C1 segment of cervical spinal cord (tissue), 14 donors: ENCODE results near the gene COL2A1.

Experiments
- DNase-seq, 14 donors: peaks; one replicate each; lab custom pipeline; 2025; lab: John Stamatoyannopoulos, UW

Gene COL2A1

DNA sequence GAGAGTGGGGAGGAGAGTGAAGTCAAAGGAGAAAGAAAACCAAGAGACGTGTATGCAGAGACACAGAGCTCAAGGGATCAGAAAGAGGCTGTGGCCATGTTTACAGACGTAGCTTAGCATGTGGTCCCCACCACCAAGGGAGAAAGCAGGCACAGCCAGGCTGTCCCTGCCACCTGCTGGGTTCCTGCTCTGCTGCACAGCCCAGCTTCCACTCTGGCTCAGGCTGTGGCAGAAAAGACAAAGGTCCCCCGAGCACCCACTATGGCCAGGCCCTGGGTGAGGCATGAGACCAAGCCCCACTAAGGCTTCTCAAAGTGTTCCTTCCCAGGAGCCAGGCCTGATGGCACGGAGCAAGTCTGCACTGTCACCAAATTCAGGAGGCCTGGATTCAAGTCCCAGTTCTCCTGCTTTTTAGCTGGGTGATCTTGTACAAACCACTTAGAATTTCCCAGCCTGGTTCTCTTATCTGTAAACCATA, 25.9 kb upstream of the COL2A1 start:
- DNase-seq = no peak

DNA sequence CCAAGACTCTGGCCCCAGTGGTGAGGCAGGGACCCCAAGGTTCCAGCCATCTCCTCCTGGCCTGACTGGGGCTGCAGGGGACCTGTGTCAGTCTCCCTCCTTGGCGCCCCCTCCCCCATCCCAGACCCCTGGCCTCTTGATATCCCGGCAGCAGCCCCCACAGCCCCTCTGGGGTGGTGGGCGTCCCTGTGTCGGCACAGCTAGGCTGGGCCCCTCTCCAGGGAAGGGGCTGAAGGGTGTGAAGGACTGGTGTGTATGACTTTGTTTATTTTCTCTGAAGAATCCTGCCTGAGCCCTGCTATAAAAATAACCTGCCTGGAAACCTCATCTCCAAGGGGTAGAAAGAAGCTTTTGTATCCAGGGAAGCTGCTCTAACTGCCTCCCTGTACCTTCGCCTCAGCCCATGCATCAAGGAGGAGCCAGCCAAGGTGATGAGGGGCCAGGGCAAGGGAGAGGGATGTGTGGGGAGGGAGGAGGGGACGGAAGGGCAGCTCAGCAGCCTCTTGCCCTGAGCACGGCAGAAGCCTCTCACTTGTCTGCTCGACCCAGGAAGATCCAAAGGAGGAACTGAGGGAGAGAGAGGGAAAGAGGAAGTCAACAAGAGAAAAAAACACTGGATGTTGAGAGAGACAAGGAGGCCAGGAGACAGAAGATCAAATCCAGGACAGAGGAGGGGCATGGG, 25.4 kb upstream of the COL2A1 start:
- DNase-seq = no peak

DNA sequence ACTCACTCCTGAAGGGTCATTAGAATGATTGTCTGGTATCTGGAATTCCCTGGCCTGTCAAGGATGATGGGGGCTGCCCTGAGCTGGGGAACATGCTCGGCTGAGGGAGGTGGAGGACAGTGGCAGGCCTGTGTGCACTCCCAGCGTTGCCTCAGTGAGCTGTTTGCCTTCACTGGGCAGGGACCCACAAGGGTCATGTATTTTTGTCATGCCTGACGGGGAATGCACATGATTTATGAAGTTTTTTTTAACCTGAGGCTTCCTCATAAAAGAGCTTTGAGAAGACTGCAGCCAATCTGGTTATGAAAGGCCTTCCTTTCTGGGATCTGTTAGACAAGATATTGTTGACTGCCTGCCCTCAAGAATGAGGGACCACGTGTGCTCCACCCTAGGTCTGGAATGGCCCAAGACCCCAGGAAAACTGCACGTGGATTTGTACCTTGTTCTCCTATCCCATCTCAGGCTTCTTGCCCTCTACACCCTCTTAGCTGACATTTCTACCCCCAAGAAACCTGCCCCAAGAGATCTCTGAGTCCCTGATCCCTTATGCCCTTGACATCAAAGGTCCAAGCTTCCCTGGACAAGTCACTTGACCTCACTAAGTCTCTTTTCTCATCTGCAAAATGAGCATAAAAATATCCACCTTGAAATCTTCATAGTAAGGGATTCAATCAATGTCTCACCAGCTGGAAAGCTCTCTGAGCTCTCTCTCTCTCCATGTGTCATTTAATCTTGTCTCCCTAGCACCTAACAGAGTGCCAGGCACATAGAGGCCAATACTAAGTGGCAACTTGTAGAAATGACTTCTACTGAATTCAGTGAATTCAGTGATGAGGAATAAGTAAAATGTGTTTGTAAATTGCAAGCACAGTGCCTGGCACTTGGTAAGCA, 24.5 kb upstream of the COL2A1 start:
- no peak for DNase-seq

DNA sequence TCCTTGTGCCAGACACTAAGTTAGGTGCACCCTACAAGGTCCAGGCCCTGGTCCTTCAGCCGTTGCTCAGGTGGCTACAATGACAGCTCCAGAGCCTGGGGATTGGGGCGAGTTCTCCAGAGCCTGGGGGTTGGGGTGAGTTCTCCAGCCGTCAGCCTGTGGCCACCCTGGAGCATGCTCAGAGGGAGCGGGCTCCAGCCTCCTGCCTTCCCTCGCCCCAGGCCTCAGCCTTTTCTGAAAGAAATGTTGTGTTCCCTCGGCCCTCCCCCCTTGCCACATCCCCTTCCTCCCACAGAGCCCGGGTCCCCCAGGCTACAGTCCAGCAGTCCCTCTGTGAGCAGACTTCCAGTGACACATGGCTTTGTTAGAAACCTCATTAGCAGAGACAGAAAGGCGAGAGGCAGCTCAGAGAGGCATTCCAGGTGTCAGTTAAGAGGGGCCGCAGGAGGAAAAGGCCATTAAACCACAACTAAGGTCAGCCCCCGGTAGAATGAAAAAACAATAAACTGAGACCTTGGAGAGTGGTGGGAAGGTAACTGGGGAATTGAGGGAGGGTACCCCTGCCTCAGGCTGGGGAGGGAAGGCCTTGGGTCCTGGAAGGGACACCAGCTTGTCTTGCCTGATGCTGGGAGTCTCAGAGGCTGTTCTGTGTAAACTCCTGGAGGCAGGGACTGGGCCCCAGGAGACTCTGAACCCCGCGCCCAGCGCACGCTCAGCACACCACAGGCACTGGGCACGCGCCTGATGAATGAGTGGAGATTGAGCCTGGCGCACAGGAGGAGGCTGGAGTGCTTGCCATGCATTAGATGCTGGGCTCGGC, 23.1 kb upstream of the COL2A1 start:
- no peak for DNase-seq

DNA sequence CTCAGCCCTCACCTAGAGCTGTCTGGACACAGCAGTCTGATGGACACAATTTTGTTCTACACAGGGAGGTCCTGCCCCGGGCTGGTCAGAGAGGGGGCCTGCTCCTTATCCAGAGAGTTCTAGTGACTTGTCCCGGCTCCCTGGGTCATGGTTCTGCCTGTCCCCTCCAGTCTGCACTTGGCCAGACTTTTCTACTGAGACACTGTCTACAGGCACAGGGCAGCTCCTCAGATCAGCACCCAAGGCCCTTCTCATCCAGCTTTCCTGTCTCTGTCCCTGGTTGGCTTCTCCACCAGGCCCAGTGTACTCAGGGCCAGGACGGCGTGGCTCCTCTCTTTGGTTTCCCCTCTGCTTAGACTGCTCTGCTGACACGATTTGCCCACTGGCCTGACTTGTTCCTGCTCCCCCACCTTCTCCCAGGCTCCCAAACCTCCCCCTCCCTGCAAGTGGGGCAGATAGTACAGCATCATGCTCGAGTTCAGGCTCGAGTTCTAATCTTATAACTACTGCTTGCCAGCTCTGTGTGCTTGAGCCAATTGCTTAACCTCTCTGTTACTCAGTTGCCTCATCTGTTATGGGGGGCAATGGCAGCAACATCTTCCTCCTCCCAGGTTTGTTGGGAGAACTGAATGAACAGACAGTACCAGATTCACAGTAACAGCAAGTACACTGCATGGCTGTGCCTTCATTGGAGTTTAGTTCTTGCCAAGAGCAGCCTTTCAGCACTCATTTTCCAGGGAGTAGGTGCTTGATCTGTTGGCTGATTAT, 22.0 kb upstream of the COL2A1 start:
- DNase-seq = no peak

DNA sequence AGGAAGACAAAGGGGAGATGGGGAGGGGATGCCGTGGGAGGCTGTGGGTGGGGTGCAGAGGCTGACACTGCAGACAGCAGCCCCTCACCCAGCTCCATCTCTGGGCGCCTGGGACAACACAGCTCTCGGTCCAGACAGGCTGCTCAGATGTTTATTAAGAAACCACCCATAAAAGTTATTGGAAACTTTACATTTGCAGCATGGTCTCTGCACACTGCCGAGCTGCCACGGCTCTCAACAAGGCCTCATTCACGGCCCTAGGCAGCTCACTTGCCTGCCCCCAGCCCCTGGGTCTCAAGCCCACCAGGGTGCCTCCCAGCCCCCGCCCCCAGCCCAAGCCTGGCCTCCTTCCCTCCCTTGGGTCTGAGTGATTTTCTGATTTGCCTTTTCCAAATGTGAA, 21.0 kb upstream of the COL2A1 start:
- DNase-seq = no peak

DNA sequence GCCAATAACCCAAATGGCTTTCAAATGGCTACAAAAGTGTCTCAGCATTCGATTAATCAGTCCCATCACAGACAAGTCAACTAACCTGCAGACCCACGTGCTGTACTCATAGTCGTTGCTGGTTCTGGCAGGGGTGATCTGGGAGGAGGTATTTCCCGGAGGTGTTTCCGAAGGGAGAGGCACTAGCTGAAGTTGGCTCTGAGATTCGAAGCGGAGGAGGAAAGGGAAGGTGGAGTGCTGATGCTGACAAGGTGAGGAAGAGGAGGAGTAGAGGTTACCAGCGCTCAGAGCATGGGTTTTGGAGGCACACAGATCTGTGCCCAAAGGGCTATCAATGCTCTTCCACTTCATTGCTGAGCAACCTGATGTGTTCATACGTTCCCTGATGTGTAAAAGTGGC, 20.5 kb upstream of the COL2A1 start:
- DNase-seq = no peak

DNA sequence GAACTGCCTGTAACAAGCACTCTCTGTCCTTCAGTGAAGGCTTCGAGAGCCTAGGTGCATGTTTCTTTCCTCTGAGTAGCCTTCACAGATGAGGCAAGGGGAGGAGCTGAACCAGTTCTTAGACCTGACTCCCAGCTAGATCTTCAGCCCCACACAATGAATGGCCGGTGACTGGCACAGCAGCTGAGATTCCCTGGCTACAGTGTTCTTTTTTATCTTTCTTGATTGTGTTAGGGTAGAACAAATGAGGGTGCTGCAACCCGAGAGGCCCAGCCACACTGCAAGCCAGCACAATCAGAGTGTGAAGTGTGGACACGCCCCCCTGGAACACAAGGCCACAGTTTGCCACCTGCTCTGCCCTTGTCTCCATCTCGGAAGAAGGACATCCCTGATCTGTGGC, 19.1 kb upstream of the COL2A1 start:
- DNase-seq = no peak

DNA sequence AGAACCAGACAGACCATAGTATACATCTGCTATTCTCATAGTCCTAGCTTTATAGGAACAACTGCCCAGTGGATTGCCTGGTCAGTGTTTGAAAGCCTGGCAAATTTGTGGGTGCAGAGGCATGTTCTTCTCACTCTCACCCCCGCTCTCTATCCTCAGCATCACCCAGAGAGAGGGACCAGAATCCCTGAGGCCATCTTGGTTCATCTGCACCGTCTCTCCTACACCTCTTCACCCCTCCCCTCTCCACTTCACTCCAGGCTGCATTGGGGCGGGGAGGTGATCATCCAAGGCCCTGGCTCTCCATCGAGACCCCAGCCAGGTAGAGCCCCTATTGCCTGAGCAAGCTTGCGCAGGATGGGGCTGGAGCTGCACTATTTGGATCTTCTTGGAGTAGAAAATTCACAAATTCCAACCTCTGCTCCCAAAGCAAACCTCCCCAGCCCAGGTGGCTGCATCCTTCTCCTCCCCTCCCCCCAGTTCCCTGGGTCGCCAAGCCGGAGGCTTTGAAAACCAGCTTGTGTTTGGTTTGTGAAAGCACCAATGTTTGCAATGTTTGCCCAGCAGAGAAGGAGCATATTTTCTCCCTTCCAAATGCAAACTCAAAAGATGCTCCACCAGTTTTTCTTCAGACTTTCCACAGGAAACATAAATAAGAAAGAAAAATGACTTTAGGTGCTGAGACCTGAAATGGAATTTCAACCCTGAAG, 18.6 kb upstream of the COL2A1 start:
- no peak for DNase-seq

DNA sequence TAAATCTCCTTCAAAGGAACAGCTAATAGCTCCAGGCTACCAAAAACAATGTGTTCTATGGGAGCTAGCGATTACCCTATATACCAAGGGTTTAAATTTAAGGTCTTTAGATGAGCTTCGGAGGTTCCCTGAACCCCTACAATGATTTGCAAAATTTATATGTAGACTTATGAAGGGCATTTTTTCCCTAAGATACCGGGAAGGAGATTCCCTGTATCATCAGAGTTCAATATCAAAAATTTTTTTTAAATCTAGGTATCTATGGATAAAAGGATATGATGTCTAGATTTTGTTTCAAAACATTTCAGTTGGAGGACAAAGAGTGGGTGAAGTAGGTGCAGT, 17.9 kb upstream of the COL2A1 start:
- DNase-seq = no peak

DNA sequence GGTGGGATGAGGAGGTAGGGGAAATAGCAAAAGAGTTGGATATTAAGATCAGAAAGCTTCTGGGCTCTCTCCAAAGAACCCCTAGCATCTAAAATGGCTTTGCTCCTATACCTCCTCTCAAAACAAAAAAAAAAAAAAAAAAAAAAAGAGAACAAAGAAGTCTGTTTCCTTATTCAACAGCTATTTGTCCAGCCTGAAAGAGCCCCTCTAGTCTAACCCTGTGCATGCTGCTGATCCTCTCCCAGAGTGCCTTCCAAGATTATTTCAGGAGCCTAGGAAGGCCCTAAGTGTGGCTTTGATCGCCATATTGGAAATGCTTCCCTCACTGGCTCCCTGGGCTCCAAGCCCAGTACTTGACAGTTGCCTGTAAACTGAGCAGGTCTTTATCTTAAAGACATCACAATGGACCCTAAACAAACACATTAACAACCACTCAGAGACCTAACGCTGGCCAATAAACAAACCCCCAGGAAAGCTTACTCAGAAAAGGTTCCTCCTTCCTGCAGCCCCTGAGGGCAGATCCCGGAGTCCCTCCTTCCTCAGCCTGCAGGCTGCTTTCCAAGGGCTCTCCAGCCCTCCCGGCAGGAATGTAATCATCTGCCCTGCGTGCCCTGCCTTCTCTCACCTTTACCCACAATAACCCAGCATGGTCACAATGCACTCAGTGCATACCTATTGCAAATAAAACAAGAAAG, 17.4 kb upstream of the COL2A1 start:
- DNase-seq = no peak

DNA sequence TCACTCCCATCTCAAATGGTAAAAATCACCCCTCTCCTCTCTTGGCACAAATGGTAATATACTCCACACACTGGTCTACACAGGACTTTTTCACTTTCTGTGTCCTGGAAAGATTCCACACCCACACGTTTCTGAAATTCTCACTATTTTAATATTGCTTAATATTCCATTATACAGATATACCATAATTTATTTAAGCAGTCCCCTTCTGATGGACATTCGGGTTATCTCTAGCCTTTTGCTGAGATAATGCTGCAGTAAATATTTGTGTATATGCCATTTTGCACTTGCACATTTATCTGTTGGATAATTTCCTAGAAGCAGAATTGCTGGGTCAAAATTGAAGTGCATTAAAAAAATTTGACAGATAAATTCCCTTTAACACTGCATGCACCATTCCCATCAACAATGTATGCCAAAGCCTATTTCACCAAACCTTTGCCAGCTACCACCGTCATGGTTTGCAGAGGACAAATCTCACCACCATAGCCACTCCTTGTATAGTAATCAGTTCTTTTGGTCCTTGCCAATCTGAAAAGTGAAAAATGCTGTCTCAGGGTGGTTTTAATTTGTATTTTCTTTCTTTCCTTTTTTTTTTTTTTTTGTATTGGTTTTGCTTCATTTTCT, 15.5 kb upstream of the COL2A1 start:
- no peak for DNase-seq

DNA sequence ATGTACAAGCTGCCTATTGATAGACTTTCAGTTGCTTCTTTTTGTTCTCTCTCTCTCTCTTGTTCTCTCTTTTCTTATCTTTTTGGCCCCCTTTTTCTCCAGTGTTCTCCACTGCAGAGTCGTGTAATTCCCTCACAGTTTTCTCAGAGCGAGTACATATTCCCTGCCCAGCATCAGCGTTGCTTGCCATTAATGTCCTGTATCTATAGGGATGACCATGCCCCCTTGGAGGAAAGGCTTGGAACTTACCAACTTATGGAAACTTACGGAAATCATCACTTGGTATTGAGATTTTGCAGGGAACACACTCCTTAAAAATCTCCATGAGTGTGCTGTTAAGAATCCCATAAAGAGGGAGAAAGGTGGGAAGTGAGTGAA, 14.3 kb upstream of the COL2A1 start:
- no peak for DNase-seq

DNA sequence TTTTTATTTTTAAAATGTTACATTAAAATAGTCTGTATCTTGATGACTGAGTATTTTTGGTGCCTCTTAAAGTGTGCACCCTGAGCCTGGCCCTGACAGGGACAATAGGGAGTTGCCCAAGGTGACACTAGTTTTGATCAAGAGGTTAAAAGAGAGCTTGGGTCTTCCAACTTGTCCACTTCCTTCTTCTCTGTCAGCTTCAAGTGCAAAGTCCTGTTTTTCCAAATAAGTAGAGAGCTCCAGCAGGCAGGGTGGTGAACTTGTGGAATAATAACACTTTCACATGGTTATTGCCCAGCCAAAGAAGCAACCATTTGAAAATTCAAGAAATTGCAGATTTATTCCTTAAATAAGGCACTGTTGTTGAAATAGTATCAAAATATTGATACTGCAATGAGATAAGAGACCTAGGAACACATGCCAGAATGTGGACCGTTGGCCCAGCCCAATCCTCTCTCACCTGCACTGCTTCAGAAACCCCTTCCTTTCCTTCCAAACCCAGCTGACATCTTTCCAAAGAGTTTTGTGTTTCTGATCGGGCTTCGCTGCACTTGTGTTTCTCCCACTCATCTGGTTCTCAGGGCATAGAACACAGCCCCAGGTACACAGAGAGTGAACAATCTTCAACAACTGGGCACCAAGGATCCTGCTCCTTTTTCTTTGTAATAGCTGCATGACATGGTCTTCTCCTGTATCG, 13.8 kb upstream of the COL2A1 start:
- DNase-seq = no peak

DNA sequence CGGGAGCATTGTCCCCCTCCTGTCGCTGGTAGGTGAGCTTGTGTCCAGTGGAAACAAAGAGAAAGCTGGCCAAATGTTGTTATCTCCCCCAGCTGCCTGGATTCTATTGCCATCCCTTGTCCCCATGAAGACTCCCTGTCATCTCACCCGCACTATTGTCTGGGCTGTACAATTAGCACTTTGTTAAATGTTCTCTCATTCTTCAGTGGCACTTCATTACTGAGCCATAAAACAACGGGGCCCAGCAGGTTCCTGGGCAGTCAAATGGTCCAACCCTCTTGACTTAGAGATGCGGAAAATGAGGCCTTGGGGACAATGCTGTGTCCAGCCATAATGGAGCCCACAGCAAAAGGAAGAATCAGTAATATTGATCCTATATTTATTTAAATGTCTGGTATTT, 13.2 kb upstream of the COL2A1 start:
- DNase-seq = peak in 8 of 14 donors; percentile 3 to 50 (median 18)

DNA sequence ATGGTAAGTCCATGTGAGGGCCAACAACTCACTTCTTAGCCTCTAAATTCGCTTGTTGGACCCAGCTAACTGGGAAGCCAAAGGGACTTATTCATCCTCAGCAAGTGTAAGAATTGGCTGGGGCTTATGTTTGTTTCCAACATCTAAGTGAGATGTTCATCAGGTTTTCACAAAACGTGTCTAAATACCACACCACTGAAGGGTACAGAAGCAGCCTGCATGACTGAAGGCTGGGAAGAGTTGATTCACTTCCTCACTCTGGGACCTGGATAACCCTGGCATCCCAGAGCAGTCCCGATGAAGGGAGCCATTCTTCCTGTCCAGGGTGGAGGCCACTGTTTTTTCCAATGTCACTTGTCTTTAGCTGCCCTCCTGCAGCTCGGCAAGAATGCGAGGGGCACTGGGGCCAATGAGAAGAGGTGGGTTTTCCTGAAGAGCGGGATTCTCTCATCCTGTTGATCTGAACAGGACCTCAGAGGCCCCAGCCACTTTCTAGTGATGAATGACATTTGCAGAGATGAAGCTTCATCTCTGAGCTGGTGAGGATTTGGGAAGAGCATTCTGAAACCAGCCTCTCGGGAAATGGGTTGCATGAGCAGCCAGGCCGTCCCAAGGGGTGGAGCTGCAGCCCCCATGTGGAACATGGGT, 12.2 kb upstream of the COL2A1 start:
- no peak for DNase-seq

DNA sequence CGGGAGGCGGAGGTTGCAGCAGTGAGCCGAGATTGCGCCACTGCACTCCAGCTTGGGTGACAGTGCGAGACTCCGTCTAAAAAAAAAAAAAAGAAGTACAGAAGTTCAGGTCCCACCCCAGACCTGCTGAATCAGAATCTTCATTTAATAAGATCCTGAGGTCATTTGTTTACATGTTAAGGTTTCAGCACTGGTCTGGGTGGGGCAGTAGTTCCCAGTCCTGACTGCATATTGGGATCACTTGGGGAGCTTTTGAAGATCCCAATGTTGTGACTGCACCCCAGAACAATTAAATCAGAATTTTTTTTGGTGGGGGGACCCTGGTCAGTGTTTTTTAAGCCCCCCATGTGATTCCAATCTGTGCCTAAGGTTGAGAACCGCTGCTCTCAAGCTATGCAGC, 11.7 kb upstream of the COL2A1 start:
- no peak for DNase-seq

DNA sequence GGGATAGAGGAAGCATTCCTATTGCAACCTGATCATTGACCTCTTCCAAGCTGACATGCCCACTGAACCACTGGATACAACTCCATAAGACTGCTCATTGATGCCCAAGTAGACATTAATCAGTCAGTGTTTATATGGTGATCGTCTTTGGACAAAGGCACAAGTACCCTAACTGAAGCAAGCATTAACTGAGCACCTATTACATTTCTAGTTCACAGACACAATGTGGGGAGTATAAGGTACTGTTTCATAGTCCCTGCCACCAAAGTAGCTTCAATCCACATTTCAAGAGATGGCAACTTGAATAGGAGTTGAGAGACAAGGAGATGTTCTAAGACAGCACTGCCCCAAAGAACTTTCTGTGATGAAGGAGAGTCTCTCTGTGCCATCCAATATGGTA, 10.9 kb upstream of the COL2A1 start:
- no peak for DNase-seq

DNA sequence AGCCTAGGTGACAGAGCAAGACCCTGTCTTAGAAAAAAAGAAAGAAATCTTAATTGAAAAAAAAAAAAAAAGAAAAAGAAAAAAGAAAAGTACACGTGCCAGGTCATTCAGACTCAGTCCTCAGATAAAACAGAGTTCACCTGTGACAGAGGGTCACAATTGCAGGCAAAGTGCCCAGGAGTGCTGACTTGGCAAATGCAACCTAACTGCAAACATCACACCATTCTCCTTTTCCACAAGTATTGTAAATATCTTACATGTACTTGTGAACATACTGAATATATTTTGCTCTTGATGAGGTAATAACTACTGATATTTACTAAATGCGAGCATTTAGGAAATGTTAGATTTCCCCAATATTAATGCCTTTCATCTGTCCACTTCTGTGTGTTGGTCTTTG, 9.0 kb upstream of the COL2A1 start:
- DNase-seq = no peak
